ENCODE measurements around the gene SARM1. TPM values are rescaled to one million over a fixed set of nuclear protein-coding genes. Genes with fewer than 3 reads are reported as not detected.

Gene SARM1
- total and polyA plus RNA-seq, 8 donors, result 14.2 to 22.1 (median 17.3) TPM

DNA sequence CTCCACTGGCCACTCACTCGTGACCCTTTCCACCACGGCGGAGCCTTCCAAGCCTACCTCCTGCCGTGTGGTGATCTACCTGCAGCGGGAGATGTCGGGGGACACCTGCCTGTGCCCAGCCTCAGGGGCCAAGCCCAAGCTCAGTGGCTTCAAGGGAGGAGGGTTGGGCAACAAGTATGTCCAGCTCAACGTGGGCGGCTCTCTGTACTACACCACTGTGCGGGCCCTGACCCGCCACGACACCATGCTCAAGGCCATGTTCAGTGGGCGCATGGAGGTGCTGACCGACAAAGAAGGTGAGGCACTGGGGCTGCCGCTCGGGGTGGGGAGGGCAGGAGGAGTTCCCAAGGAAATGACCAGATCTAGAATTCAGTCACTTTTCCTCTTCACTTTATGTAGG is 32.1 kb upstream of the SARM1 start:
- H3K27ac ChIP-seq, result no peak overlapping the region
- DNase-seq, result no peak
- 84 to 88% methylated on average over 15 of the region's 15 CpGs for WGBS, 2 donors
- H3K4me1 ChIP-seq, result peaks cover 12 to 23% (median 20%) of the 10 kb centered on the region in 3 donors
- intact Hi-C loops (cut with DNase I), result no loop called here
- ATAC-seq, result no peak
- no peaks in the 10 kb centered on the region for H3K9me3 ChIP-seq
- H3K27me3 ChIP-seq, result no peaks in the 10 kb centered on the region
- no peak for TF ChIP-seq CTCF (IDR thresholded peaks at IDR 0.05)
- peaks cover 8 to 47% (median 19%) of the 10 kb centered on the region in 3 donors for H3K36me3 ChIP-seq
- H3K4me3 ChIP-seq, result no peak overlapping the region
- FAIRE-seq, result no peak

DNA sequence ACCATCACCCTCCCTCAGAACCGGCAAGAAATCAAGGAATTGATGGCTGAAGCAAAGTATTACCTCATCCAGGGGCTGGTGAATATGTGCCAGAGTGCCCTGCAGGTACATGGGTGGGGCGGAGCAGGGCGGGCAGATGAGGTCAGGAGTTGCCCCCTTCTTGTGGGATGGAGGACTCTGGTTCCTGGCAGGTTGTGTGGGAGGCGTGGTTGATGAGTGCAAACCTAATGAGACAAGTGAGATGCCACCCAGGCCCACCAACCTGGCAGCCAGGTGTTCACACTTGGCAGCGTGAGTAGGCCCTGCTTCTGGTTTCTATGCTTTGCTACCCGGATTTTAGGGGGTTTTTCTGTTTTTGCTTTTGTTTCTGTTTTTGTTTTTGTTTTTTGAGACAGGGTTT is 31.1 kb upstream of the SARM1 start:
- H3K4me1 ChIP-seq, result peaks cover 17 to 30% (median 25%) of the 10 kb centered on the region in 3 donors
- DNase-seq, result no peak
- no peak for FAIRE-seq
- WGBS, 2 donors, result 80 to 86% methylated on average over 6 of the region's 6 CpGs
- no peaks in the 10 kb centered on the region for H3K9me3 ChIP-seq
- no peak for TF ChIP-seq CTCF (IDR thresholded peaks at IDR 0.05)
- H3K27me3 ChIP-seq, result no peaks in the 10 kb centered on the region
- no peak overlapping the region for H3K27ac ChIP-seq
- H3K36me3 ChIP-seq, result peaks cover 12 to 51% (median 19%) of the 10 kb centered on the region in 3 donors
- no peak overlapping the region for H3K4me3 ChIP-seq
- ATAC-seq, result no peak
- intact Hi-C loops (cut with DNase I), result no loop called here

GRCh38 chr17:28341516-28341915 is 30.0 kb upstream of the SARM1 start:
- DNase-seq (no peak), FAIRE-seq (no peak), ATAC-seq (no peak)
- WGBS, 2 donors, result 90 to 95% methylated on average over 11 of the region's 11 CpGs
- no peaks in the 10 kb centered on the region for H3K9me3 ChIP-seq
- H3K27me3 ChIP-seq, result no peaks in the 10 kb centered on the region
- peaks cover 12 to 51% (median 19%) of the 10 kb centered on the region in 3 donors for H3K36me3 ChIP-seq
- peaks cover 28 to 41% (median 36%) of the 10 kb centered on the region in 3 donors for H3K4me1 ChIP-seq
- no peak overlapping the region for H3K4me3 ChIP-seq
- no peak overlapping the region for H3K27ac ChIP-seq
- no peak for TF ChIP-seq CTCF (IDR thresholded peaks at IDR 0.05)
- intact Hi-C loops (cut with DNase I), result no loop called here

- Histone ChIP-seq H3K27me3 (no peaks in the 10 kb centered on the region), H3K4me1 (peaks cover 28 to 40% (median 33%) of the 10 kb centered on the region in 3 donors), H3K4me3 (no peak overlapping the region), H3K9me3 (no peaks in the 10 kb centered on the region), H3K27ac (no peak overlapping the region), H3K36me3 (peaks cover 12 to 51% (median 19%) of the 10 kb centered on the region in 3 donors)
- intact Hi-C loops (cut with DNase I), result no loop called here
- no peak for FAIRE-seq
- no peak for TF ChIP-seq CTCF (IDR thresholded peaks at IDR 0.05)
- WGBS, 2 donors, result 90 to 91% methylated on average over 14 of the region's 14 CpGs
- no peak for DNase-seq
- ATAC-seq, result no peak
Observed at GRCh38 chr17:28342313-28342712, 29.2 kb upstream of the SARM1 start.

- Histone ChIP-seq H3K9me3 (no peaks in the 10 kb centered on the region), H3K4me3 (no peak overlapping the region), H3K4me1 (peaks cover 30 to 40% (median 32%) of the 10 kb centered on the region in 3 donors), H3K36me3 (peaks cover 12 to 57% (median 25%) of the 10 kb centered on the region in 3 donors), H3K27me3 (no peaks in the 10 kb centered on the region), H3K27ac (no peak overlapping the region)
- intact Hi-C loops (cut with DNase I), result no loop called here
- TF ChIP-seq CTCF (IDR thresholded peaks at IDR 0.05), result no peak
- FAIRE-seq (no peak), DNase-seq (no peak), ATAC-seq (no peak)
- 84 to 87% methylated on average over 10 of the region's 10 CpGs for whole genome bisulfite sequencing, 2 donors
Observed at GRCh38 chr17:28343491-28343932, 28.0 kb upstream of the SARM1 start.

All from pancreas (tissue), 10 donors.